GM12864 (cell line): ENCODE data around the gene TBC1D7.
A peak's percentile ranks its signal among the peaks of the same experiment; 100 is the strongest.

Source experiments
- DNase-seq: peaks from one replicate; pipeline ENCODE4 v3.0.0-alpha.2; 2011; ENCODE audit warnings: low read depth
- H3K4me3 ChIP-seq: 2 replicates; pipeline ENCODE4 v1.5.1; 2011; ENCODE audit warnings: mild to moderate bottlenecking, low read depth, low read length, control low read depth
- CTCF ChIP-seq: IDR thresholded peaks from 2 replicates; pipeline ENCODE4 v1.5.1; 2011; ENCODE audit warnings: low read depth, mild to moderate bottlenecking, moderate library complexity, low read length, control low read depth, inconsistent platforms; ENCODE audit errors: missing control alignments

TBC1D7 gene

GRCh38 chr6:13355999-13356785, 27.9 kb upstream of the TBC1D7 start:
- peak overlapping the region; percentile 37; the same call in 1 of the 2 replicates for H3K4me3 ChIP-seq
- peak; percentile 87 for DNase-seq
- no peak for TF ChIP-seq CTCF

GRCh38 chr6:13355043-13355945, 27.0 kb upstream of the TBC1D7 start:
- TF ChIP-seq CTCF, result no peak
- peak; percentile 47 for DNase-seq
- peak overlapping the region; percentile 37 for H3K4me3 ChIP-seq

- no peak overlapping the region for H3K4me3 ChIP-seq
- DNase-seq, result no peak
- TF ChIP-seq CTCF, result no peak
These were observed 26.1 kb upstream of the TBC1D7 start for GRCh38 chr6:13354331-13355042.

GRCh38 chr6:13352165-13352564, 23.8 kb upstream of the TBC1D7 start:
- H3K4me3 ChIP-seq, result no peak overlapping the region
- no peak for TF ChIP-seq CTCF
- no peak for DNase-seq

- TF ChIP-seq CTCF, result no peak
- no peak overlapping the region for H3K4me3 ChIP-seq
- no peak for DNase-seq
These were observed 22.9 kb upstream of the TBC1D7 start for GRCh38 chr6:13351271-13351670.

GRCh38 chr6:13349811-13350506, 21.6 kb upstream of the TBC1D7 start:
- no peak overlapping the region for H3K4me3 ChIP-seq
- no peak for TF ChIP-seq CTCF
- DNase-seq, result no peak
